SW480 (cell line): ENCODE data around the gene ABCB8.

ENCODE experiments used
- DNase-seq: peaks from one replicate; pipeline ENCODE4 v3.0.0-alpha.2; 2016; ENCODE audit warnings: low spot score

The ABCB8 gene

GRCh38 chr7:151057989-151058780, 29.9 kb downstream of the ABCB8 start:
- peak; percentile 99 for DNase-seq

- peak; percentile 31 for DNase-seq
Measured at GRCh38 chr7:151058781-151059366, 30.6 kb downstream of the ABCB8 start.

GRCh38 chr7:151059367-151060112, 31.3 kb downstream of the ABCB8 start, which contains the start of gene SLC4A2:
Gene SLC4A2 (plus strand): TSS chr7:151059589. CDS start chr7:151061988, 2,399 bp downstream.
- DNase-seq: peak; percentile 59

GRCh38 chr7:151060113-151060415, 31.8 kb downstream of the ABCB8 start:
- DNase-seq: peak; percentile 25

GRCh38 chr7:151060416-151061212, 32.4 kb downstream of the ABCB8 start:
- DNase-seq: peak; percentile 21

GRCh38 chr7:151061213-151062110, 33.2 kb downstream of the ABCB8 start:
- DNase-seq: no peak

- DNase-seq: no peak
Measured at GRCh38 chr7:151062111-151062398, 33.8 kb downstream of the ABCB8 start.

- DNase-seq: peak; percentile 88
Measured at GRCh38 chr7:151062399-151063211, 34.4 kb downstream of the ABCB8 start.

- DNase-seq: no peak
Measured at GRCh38 chr7:151063212-151063561, 34.9 kb downstream of the ABCB8 start.

- no peak for DNase-seq
Measured at GRCh38 chr7:151064454-151064853, 36.2 kb downstream of the ABCB8 start.

GRCh38 chr7:151064993-151065392, 36.7 kb downstream of the ABCB8 start:
- no peak for DNase-seq

GRCh38 chr7:151065516-151065915, 37.3 kb downstream of the ABCB8 start:
- DNase-seq: no peak

GRCh38 chr7:151066273-151066974, 38.2 kb downstream of the ABCB8 start:
- no peak for DNase-seq

GRCh38 chr7:151068069-151068773, 40.0 kb downstream of the ABCB8 start:
- no peak for DNase-seq

GRCh38 chr7:151069841-151070573, 41.8 kb downstream of the ABCB8 start:
- no peak for DNase-seq

- DNase-seq: no peak
Measured at GRCh38 chr7:151070574-151070960, 42.3 kb downstream of the ABCB8 start.

- DNase-seq: no peak
Measured at GRCh38 chr7:151071032-151071866, 43.0 kb downstream of the ABCB8 start.

- DNase-seq: no peak
Measured at GRCh38 chr7:151073990-151074389, 45.7 kb downstream of the ABCB8 start.
